Naive B cell (primary cell): Measurements from ENCODE around the gene MEGF10. TPM values are rescaled to one million over a fixed set of nuclear protein-coding genes. Genes with fewer than 3 reads are reported as not detected.
A peak's percentile ranks its signal among the peaks of the same experiment; 100 is the strongest.
"Not testable (repeated sequence)": the region's sequence is repeated elsewhere in the genome, so short reads cannot be mapped to it uniquely, and the experiment has no call there.

ENCODE experiments used
- ATAC-seq, 2 donors: fragments of 150-1000 bp; cut with Tn5 transposase; 2 replicates each; pipeline ENCODE4 v1.10.0; 2021; ENCODE audit warnings: low read depth in 2 of 2, mild to moderate bottlenecking in 2 of 2, moderate library complexity in 2 of 2
- DNase-seq: peaks from one replicate; pipeline ENCODE4 v3.0.0; 2022
- H3K27ac Mint-ChIP-seq, 6 donors: one replicate each; pipeline ENCODE4 v1.8.0; 2020 to 2022; ENCODE audit warnings: mild to moderate bottlenecking in 6 of 6, mixed read lengths in 6 of 6, moderate library complexity in 5 of 6, inconsistent platforms in 2 of 6
- H3K27me3 Mint-ChIP-seq, 3 donors: one replicate each; pipeline ENCODE4 v1.8.0; 2021 to 2022; ENCODE audit warnings: mixed read lengths in 3 of 3, mild to moderate bottlenecking in 1 of 3
- H3K36me3 Mint-ChIP-seq, 2 donors: one replicate each; pipeline ENCODE4 v1.8.0; 2020 to 2022; ENCODE audit warnings: mixed read lengths in 2 of 2, inconsistent platforms in 1 of 2, mild to moderate bottlenecking in 1 of 2
- H3K4me1 Mint-ChIP-seq, 3 donors: one replicate each; pipeline ENCODE4 v1.8.0; 2020 to 2022; ENCODE audit warnings: mixed read lengths in 3 of 3, inconsistent platforms in 1 of 3, mild to moderate bottlenecking in 1 of 3, moderate library complexity in 1 of 3
- H3K4me3 Mint-ChIP-seq, 8 donors: one replicate each; pipeline ENCODE4 v1.8.0; 2020 to 2022; ENCODE audit warnings: mild to moderate bottlenecking in 8 of 8, mixed read lengths in 8 of 8, moderate library complexity in 8 of 8, inconsistent platforms in 2 of 8
- H3K9me3 Mint-ChIP-seq, 7 donors: one replicate each; pipeline ENCODE4 v1.8.0; 2020 to 2022; ENCODE audit warnings: mixed read lengths in 7 of 7, mild to moderate bottlenecking in 5 of 7, inconsistent platforms in 2 of 7, moderate library complexity in 1 of 7
- polyA plus RNA-seq, 6 donors: library from polyadenylated mRNA; unstranded; fragments of 300-500 nt; fragmentation: Illumina TruSeq; gene quantifications; one replicate each; pipeline ENCODE4 v1.2.3, GENCODE V29; 2021; ENCODE audit warnings: low read depth in 6 of 6

MEGF10 gene
- under 1 TPM in 1 of 6 donors, not detected in 5; 0.03 TPM for polyA plus RNA-seq

GRCh38 chr5:127290019-127290945 lies at the start of gene MEGF10:
MEGF10 (plus strand) TSS chr5:127290796; CDS start chr5:127331309, 40,513 bp downstream.
- Mint-ChIP-seq H3K36me3 (peaks cover 11 to 12% of the 10 kb centered on the region in 2 donors), H3K4me1 (peaks cover 10 to 20% (median 18%) of the 10 kb centered on the region in 3 donors), H3K9me3 (peaks cover 0 to 22% (median 10%) of the 10 kb centered on the region in 7 donors), H3K27me3 (peaks cover 58 to 95% (median 82%) of the 10 kb centered on the region in 3 donors), H3K4me3 (peak within 1 kb of the TSS in 7 of 8 donors; percentile 51 to 73 (median 65)), H3K27ac (peak within 1 kb of the TSS in 1 of 6 donors; percentile 80)
- ATAC-seq (peak; percentile 27 to 30), DNase-seq (no peak)

- H3K9me3 Mint-ChIP-seq: peaks cover 3 to 23% (median 10%) of the 10 kb centered on the region in 7 donors
- H3K27me3 Mint-ChIP-seq: peaks cover 6 to 38% (median 26%) of the 10 kb centered on the region in 3 donors
- H3K36me3 Mint-ChIP-seq: peaks cover 0 to 14% of the 10 kb centered on the region in 2 donors
- no peak overlapping the region for H3K4me3 Mint-ChIP-seq
- no peak for DNase-seq
- no peaks in the 10 kb centered on the region for H3K4me1 Mint-ChIP-seq
- no peak for ATAC-seq
- H3K27ac Mint-ChIP-seq: no peak overlapping the region
Observed at GRCh38 chr5:127243011-127243410, 47.6 kb upstream of the MEGF10 start.

GRCh38 chr5:127254729-127255284 lies 35.8 kb upstream of the MEGF10 start:
- Mint-ChIP-seq H3K4me3 (no peak overlapping the region), H3K27ac (no peak overlapping the region), H3K4me1 (no peaks in the 10 kb centered on the region), H3K9me3 (peaks cover 5 to 37% (median 16%) of the 10 kb centered on the region in 7 donors), H3K27me3 (peaks cover 6 to 9% (median 9%) of the 10 kb centered on the region in 3 donors), H3K36me3 (peaks cover 0 to 26% of the 10 kb centered on the region in 2 donors)
- ATAC-seq: no peak
- DNase-seq: no peak

- Mint-ChIP-seq H3K27ac (no peak overlapping the region), H3K4me3 (no peak overlapping the region), H3K27me3 (peaks cover 9 to 16% (median 9%) of the 10 kb centered on the region in 3 donors), H3K4me1 (no peaks in the 10 kb centered on the region), H3K9me3 (peaks cover 5 to 33% (median 16%) of the 10 kb centered on the region in 7 donors), H3K36me3 (peaks cover 0 to 26% of the 10 kb centered on the region in 2 donors)
- DNase-seq (no peak), ATAC-seq (no peak)
Observed at GRCh38 chr5:127256886-127257597, 33.6 kb upstream of the MEGF10 start.

- H3K27ac Mint-ChIP-seq: no peak overlapping the region
- H3K9me3 Mint-ChIP-seq: peaks cover 0 to 8% (median 5%) of the 10 kb centered on the region in 7 donors
- peaks cover 9 to 16% (median 13%) of the 10 kb centered on the region in 3 donors for H3K27me3 Mint-ChIP-seq
- no peak overlapping the region for H3K4me3 Mint-ChIP-seq
- no peaks in the 10 kb centered on the region for H3K4me1 Mint-ChIP-seq
- DNase-seq (no peak), ATAC-seq (no peak)
- H3K36me3 Mint-ChIP-seq: peaks cover 0 to 13% of the 10 kb centered on the region in 2 donors
Observed at GRCh38 chr5:127260686-127261085, 29.9 kb upstream of the MEGF10 start.

GRCh38 chr5:127265473-127265872 lies 25.1 kb upstream of the MEGF10 start:
- peaks cover 16 to 40% (median 17%) of the 10 kb centered on the region in 3 donors for H3K27me3 Mint-ChIP-seq
- not testable (repeated sequence) for H3K36me3 Mint-ChIP-seq, ATAC-seq, H3K4me3 Mint-ChIP-seq, H3K27ac Mint-ChIP-seq, DNase-seq, H3K4me1 Mint-ChIP-seq, H3K9me3 Mint-ChIP-seq

GRCh38 chr5:127268342-127268741 lies 22.3 kb upstream of the MEGF10 start:
- Mint-ChIP-seq H3K27me3 (peaks cover 27 to 58% (median 29%) of the 10 kb centered on the region in 3 donors), H3K9me3 (peaks cover 4 to 20% (median 12%) of the 10 kb centered on the region in 7 donors)
- not testable (repeated sequence) for DNase-seq, H3K4me3 Mint-ChIP-seq, H3K36me3 Mint-ChIP-seq, H3K4me1 Mint-ChIP-seq, H3K27ac Mint-ChIP-seq, ATAC-seq

- H3K27me3 Mint-ChIP-seq: peaks cover 27 to 58% (median 31%) of the 10 kb centered on the region in 3 donors
- H3K36me3 Mint-ChIP-seq, H3K4me1 Mint-ChIP-seq, ATAC-seq, H3K27ac Mint-ChIP-seq, DNase-seq, H3K4me3 Mint-ChIP-seq: not testable (repeated sequence)
- H3K9me3 Mint-ChIP-seq: peaks cover 4 to 21% (median 12%) of the 10 kb centered on the region in 7 donors
Observed at GRCh38 chr5:127270713-127271112, 19.9 kb upstream of the MEGF10 start.

- Mint-ChIP-seq H3K9me3 (peaks cover 4 to 16% (median 7%) of the 10 kb centered on the region in 7 donors), H3K4me3 (no peak overlapping the region), H3K4me1 (no peaks in the 10 kb centered on the region), H3K27ac (no peak overlapping the region), H3K36me3 (no peaks in the 10 kb centered on the region), H3K27me3 (peaks cover 9 to 26% (median 21%) of the 10 kb centered on the region in 3 donors)
- DNase-seq: no peak
- ATAC-seq: no peak
Observed at GRCh38 chr5:127275641-127276193, 14.9 kb upstream of the MEGF10 start.

GRCh38 chr5:127280491-127281220 lies 9.9 kb upstream of the MEGF10 start:
- H3K27me3 Mint-ChIP-seq: peaks cover 20 to 29% (median 27%) of the 10 kb centered on the region in 3 donors
- no peaks in the 10 kb centered on the region for H3K36me3 Mint-ChIP-seq
- no peak overlapping the region for H3K27ac Mint-ChIP-seq
- no peak for ATAC-seq
- DNase-seq: no peak
- no peak overlapping the region for H3K4me3 Mint-ChIP-seq
- H3K4me1 Mint-ChIP-seq: no peaks in the 10 kb centered on the region
- no peaks in the 10 kb centered on the region for H3K9me3 Mint-ChIP-seq

GRCh38 chr5:127281609-127282008 lies 9.0 kb upstream of the MEGF10 start:
- no peaks in the 10 kb centered on the region for H3K9me3 Mint-ChIP-seq
- H3K27ac Mint-ChIP-seq: no peak overlapping the region
- peaks cover 27 to 34% (median 28%) of the 10 kb centered on the region in 3 donors for H3K27me3 Mint-ChIP-seq
- H3K4me1 Mint-ChIP-seq: no peaks in the 10 kb centered on the region
- H3K36me3 Mint-ChIP-seq: no peaks in the 10 kb centered on the region
- no peak for DNase-seq
- no peak for ATAC-seq
- no peak overlapping the region for H3K4me3 Mint-ChIP-seq

- Mint-ChIP-seq H3K27me3 (peaks cover 54 to 95% (median 88%) of the 10 kb centered on the region in 3 donors), H3K9me3 (peaks cover 0 to 22% (median 10%) of the 10 kb centered on the region in 7 donors), H3K36me3 (peaks cover 11 to 12% of the 10 kb centered on the region in 2 donors), H3K4me3 (no peak overlapping the region), H3K27ac (no peak overlapping the region), H3K4me1 (peaks cover 10 to 20% (median 18%) of the 10 kb centered on the region in 3 donors)
- ATAC-seq: no peak
- no peak for DNase-seq
Observed at GRCh38 chr5:127288676-127289075, 1.9 kb upstream of the MEGF10 start.
